GM12872 (cell line): ENCODE measurements around the gene ITPRIP.

Experiments used
- CTCF ChIP-seq: IDR thresholded peaks from 3 replicates; pipeline ENCODE4 v1.5.1; 2011; ENCODE audit warnings: low read depth, mild to moderate bottlenecking, low read length, moderate library complexity; ENCODE audit not compliant: insufficient read depth

The ITPRIP gene

GRCh38 chr10:104323085-104323484, 15.2 kb downstream of the ITPRIP start:
- TF ChIP-seq CTCF: no peak

GRCh38 chr10:104322416-104322782, 15.9 kb downstream of the ITPRIP start:
- TF ChIP-seq CTCF: no peak

GRCh38 chr10:104321725-104322415, 16.4 kb downstream of the ITPRIP start:
- no peak for TF ChIP-seq CTCF

- 0 out of 3 replicates have a peak, but pooled peaks have one; percentile 6 for TF ChIP-seq CTCF
Observed at GRCh38 chr10:104321226-104321625, 17.0 kb downstream of the ITPRIP start.

GRCh38 chr10:104318810-104319741, 19.2 kb downstream of the ITPRIP start:
- no peak for TF ChIP-seq CTCF

- no peak for TF ChIP-seq CTCF
Observed at GRCh38 chr10:104318326-104318725, 19.9 kb downstream of the ITPRIP start.

- no peak for TF ChIP-seq CTCF
Observed at GRCh38 chr10:104317726-104318299, 20.5 kb downstream of the ITPRIP start.
